HEK293T (cell line): ENCODE measurements around the gene LZTR1.

Experiments
- CTCF ChIA-PET: fragments of 350-600 bp; formaldehyde crosslinking; extraction: SDS; loops from one replicate; lab custom pipeline; 2021; ENCODE audit warnings: antibody characterized with exemption, inconsistent platforms; lab: Yijun Ruan, JAX
- POLR2A ChIA-PET: fragments of 350-600 bp; formaldehyde crosslinking; extraction: SDS; loops from one replicate; lab custom pipeline; 2020; ENCODE audit warnings: antibody characterized with exemption, inconsistent platforms; lab: Yijun Ruan, JAX
- DNase-seq: peaks from one replicate; pipeline ENCODE4 v3.0.0; 2012; ENCODE audit warnings: mixed read lengths; ENCODE audit errors: extremely low spot score
- ARNT ChIP-seq: fragments of 450-650 bp; IDR thresholded peaks from 2 replicates; pipeline ENCODE4 v1.6.1; 2017; ENCODE audit warnings: mild to moderate bottlenecking
- BHLHE40 ChIP-seq: fragments of 450-650 bp; IDR thresholded peaks from 2 replicates; pipeline ENCODE4 v1.6.1; 2016; ENCODE audit warnings: mild to moderate bottlenecking, moderate library complexity, borderline replicate concordance
- CTBP1 ChIP-seq: fragments of 450-650 bp; IDR thresholded peaks from 2 replicates; pipeline ENCODE4 v1.6.1; 2016; ENCODE audit warnings: borderline replicate concordance
- ELF4 ChIP-seq: fragments of 450-650 bp; IDR thresholded peaks from 2 replicates; pipeline ENCODE4 v1.6.1; 2017; ENCODE audit warnings: antibody characterized with exemption
- FOXK2 ChIP-seq: fragments of 450-650 bp; IDR thresholded peaks from 2 replicates; pipeline ENCODE4 v1.6.1; 2016; ENCODE audit warnings: mild to moderate bottlenecking
- FOXM1 ChIP-seq: fragments of 450-650 bp; IDR thresholded peaks from 2 replicates; pipeline ENCODE4 v1.6.1; 2017; ENCODE audit warnings: mild to moderate bottlenecking, borderline replicate concordance
- HDGF ChIP-seq: fragments of 450-650 bp; IDR thresholded peaks from 2 replicates; pipeline ENCODE4 v1.6.1; 2017; ENCODE audit warnings: antibody characterized with exemption, borderline replicate concordance
- L3MBTL2 ChIP-seq: fragments of 450-650 bp; conservative IDR thresholded peaks from 2 replicates; pipeline ENCODE4 v1.6.1; 2016; ENCODE audit warnings: mild to moderate bottlenecking
- LEF1 ChIP-seq: fragments of 450-650 bp; IDR thresholded peaks from 2 replicates; pipeline ENCODE4 v1.6.1; 2017; ENCODE audit warnings: mild to moderate bottlenecking, borderline replicate concordance
- NFRKB ChIP-seq: fragments of 450-650 bp; IDR thresholded peaks from 2 replicates; pipeline ENCODE4 v1.6.1; 2016; ENCODE audit warnings: mild to moderate bottlenecking, moderate library complexity
- SP1 ChIP-seq: fragments of 450-650 bp; IDR thresholded peaks from 2 replicates; pipeline ENCODE4 v1.6.1; 2017
- SUZ12 ChIP-seq: fragments of 450-650 bp; IDR thresholded peaks from 2 replicates; pipeline ENCODE4 v1.6.1; 2016; ENCODE audit warnings: mild to moderate bottlenecking
- TARDBP ChIP-seq: fragments of 450-650 bp; IDR thresholded peaks from 2 replicates; pipeline ENCODE4 v1.6.1; 2016
- ZNF384 ChIP-seq: fragments of 450-650 bp; IDR thresholded peaks from 2 replicates; pipeline ENCODE4 v1.6.1; 2016
- TF ChIP-seq, protein P1 (sequence below): fragments of 450-650 bp; IDR thresholded peaks from 2 replicates; pipeline ENCODE4 v1.6.1; 2016

Gene LZTR1

DNA sequence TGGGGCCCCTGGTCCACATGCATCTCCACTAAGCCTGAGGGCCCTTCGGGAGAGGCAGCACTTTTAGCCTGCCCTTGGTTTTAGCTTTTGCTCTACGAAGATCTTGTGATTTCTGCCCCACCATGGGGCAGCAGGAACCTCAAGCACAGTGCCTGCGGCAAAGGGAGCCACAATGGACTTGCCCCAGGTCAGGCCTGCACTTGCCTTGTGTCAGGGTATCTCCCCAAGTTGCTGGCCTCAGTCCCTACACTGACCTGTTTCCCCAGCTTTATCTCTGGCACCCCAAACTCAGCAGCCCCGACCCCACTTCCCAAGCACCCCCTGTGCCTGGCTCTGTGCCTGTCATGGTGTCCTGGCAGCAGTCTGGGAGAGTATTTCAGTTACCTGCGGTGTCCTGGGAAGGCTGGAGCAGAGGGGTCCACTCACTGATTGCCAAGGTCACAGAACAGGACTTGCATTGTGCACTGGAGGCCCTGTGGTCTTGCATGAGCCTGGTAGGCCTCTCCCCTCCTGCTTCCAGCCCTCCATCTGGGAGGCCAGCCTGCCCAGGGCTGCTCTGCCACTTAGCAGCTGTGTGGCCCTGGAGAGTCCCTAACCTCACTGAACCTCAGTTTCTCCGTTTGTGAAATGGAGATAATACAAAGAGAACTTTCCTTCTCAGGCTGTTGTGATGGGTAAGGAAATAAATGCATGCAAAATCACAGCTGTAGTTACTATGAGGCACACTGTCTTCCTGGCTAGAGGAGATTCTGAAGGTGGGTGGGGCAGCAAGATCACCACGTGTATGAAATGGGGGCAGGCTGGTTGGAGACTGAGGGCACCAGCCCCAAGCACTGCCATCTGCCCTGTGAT lies 18.7 kb upstream of the LZTR1 start:
- ChIA-PET CTCF (interaction anchor here (0.5 to 0.6 kb wide), 2 partner anchors 43 to 83 kb away, joined by 3 read pairs; no protein-coding TSS in a partner anchor), POLR2A (interaction anchor here (1.8 kb wide), 1 partner anchor 18 kb away, joined by 15 read pairs; the partner anchor contains the start of gene LZTR1)
- TF ChIP-seq, protein P1, sequence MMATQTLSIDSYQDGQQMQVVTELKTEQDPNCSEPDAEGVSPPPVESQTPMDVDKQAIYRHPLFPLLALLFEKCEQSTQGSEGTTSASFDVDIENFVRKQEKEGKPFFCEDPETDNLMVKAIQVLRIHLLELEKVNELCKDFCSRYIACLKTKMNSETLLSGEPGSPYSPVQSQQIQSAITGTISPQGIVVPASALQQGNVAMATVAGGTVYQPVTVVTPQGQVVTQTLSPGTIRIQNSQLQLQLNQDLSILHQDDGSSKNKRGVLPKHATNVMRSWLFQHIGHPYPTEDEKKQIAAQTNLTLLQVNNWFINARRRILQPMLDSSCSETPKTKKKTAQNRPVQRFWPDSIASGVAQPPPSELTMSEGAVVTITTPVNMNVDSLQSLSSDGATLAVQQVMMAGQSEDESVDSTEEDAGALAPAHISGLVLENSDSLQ = no peak
- TF ChIP-seq ELF4 = no peak
- TF ChIP-seq L3MBTL2 = no peak
- no peak for TF ChIP-seq TARDBP
- no peak for TF ChIP-seq NFRKB
- no peak for DNase-seq

DNA sequence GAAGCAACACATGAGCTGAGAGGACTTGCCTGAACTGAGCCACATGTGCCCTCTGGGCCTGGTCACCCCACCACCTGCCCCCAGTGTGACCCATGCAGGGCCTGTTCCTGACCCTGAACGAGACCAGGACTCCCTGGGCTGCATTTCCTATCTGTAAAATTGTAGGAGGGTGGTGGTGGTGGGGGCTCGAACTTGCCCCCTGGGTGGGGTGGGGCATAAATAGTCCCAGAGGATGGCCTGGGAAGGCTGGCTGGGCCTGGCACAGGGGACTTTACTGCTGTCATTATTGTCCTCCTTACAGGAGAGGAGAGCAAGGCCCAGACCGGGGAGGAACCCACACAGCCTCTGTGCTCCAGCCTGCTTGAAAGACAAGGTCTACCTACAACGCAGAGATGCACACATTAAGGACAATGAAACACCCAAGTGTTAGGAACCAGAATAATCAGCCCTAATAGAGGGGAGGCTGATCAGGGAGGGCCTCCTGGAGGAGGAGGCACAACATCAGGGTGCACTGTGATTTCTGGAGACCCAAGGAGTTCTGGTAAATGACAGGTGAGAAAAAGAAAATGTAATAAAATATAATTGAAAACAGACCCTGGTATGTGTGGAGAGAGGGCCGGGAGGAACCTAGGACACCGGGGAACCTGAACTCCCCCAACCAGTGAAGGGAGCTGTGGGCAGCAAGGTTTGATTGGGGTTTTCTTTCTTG lies 17.9 kb upstream of the LZTR1 start:
- TF ChIP-seq ARNT (no peak), BHLHE40 (no peak), LEF1 (no peak), FOXM1 (no peak), HDGF (no peak), ELF4 (no peak), FOXK2 (no peak), CTBP1 (no peak), SUZ12 (no peak), TARDBP (no peak)
- TF ChIP-seq, protein P1 = no peak
- ChIA-PET POLR2A (interaction anchor here (1.8 kb wide), 1 partner anchor 18 kb away, joined by 15 read pairs; the partner anchor contains the start of gene LZTR1), CTCF (interaction anchor here (0.5 kb wide), 1 partner anchor 82 kb away, joined by 3 read pairs; no protein-coding TSS in a partner anchor)
- no peak for DNase-seq

GRCh38 chr22:20964799-20965103 lies 17.3 kb upstream of the LZTR1 start:
- ChIA-PET POLR2A (no interaction called here), CTCF (no interaction called here)
- TF ChIP-seq ELF4 = no peak
- no peak for TF ChIP-seq SUZ12
- TF ChIP-seq LEF1 = no peak
- no peak for DNase-seq

DNA sequence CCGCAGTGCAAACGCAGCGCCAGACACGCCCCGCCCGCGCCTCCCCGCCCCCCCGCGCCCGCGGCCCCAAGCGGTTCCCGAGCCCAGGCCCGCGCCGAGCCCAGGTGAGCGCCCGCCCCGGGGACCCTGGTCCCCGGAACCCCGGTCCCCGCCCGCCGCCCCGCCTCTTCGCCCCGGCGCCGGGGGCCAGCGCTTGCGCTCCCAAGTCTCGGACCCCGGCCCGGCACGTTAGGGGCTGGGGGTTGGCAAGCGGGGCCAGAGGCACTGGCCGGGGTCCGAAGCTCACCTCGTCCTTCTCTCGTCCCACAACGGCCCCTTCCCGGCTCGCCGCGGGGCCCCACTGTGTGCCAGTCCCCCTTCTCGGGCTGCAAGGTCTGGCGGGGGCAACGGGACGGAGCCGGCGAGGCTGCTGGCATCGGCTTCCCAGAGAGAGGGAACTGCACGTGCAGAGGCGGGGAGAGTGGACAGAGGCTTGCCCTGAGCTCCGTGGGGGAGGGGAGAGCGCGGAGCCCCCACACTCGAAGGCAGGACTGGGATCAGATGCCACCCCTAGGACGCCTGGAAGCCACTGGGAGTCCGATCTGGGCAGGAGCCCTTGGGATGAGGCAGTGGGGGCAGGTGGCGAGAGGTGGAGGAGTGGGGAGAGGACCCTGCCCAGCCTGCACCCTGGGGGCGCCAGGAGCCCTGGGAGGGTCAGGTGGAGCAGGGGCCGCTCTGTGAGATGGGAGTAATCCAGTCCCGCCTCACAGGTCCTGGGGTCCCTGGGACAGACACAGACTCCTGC lies 16.8 kb upstream of the LZTR1 start:
- TF ChIP-seq FOXK2 (no peak), TARDBP (no peak), L3MBTL2 (no peak), CTBP1 (no peak)

GRCh38 chr22:20965888-20966855 lies 15.9 kb upstream of the LZTR1 start:
- no peak for DNase-seq
- POLR2A ChIA-PET = interaction anchor here (8.1 kb wide), 1 partner anchor 15 kb away, joined by 92 read pairs; the partner anchor contains the start of gene LZTR1
- TF ChIP-seq NFRKB (no peak), ARNT (no peak), SP1 (no peak)
- CTCF ChIA-PET = no interaction called here

More for the DNA sequence above, 16.8 kb upstream of the LZTR1 start:
- ChIA-PET POLR2A (no interaction called here), CTCF (no interaction called here)
- no peak for DNase-seq

DNA sequence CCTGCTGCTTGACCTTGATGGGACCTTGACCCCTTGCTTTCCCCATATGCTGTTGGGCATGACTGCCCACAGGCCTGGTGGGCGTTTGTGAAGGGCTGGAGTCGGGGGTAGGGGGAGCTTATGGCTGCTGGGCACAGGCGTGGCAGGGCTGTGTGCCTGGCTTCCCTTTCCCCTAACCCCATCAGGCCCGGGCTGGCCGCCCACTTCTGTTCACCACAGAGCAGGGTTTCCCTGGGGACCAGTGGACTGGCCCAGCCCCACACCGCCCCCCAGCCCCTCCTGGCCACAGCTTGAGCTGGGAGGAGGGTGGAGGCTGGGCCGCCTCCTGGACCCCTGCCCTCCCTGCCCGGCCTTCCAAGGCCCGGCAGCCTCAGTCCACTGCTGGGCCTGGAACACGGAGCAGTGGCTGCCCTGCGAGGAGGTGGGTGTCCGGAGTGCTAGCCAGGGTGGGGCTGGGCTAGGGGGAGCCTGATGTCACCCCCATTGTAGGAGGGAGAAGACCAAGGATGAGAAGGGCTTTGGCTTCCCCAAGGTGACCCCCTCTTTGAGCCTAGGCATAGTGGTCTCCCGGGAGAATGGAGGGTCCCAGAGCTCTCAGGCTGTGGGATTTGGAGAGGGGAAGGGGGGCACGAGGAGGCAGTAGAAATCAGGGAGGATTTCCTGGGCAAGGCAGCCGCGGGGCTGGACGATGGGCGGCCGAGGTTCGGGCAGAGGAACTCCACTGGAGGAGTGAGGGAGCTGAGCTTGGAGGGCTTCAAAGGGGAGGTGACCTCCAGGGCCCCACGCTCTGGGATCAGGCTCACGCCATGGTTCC lies 15.0 kb upstream of the LZTR1 start, which contains the start of gene AIFM3:
Gene AIFM3 (plus strand): TSS at position 373 of the 814 bp plus-strand sequence. CDS start 690 bp downstream, outside the sequence.
- ChIA-PET CTCF (no interaction called here), POLR2A (interaction anchor here (0.7 to 8.1 kb wide), 3 partner anchors 12 to 46 kb away, joined by 3 to 92 read pairs (median 4); partner anchors contain the start of gene LZTR1)
- TF ChIP-seq TARDBP (no peak), SUZ12 (no peak), L3MBTL2 (no peak), BHLHE40 (no peak), LEF1 (no peak), HDGF (no peak), ZNF384 (no peak)
- TF ChIP-seq, protein P1 = no peak
- DNase-seq = no peak
